ENCODE data around the gene TFPI. TPM values are rescaled to one million over a fixed set of nuclear protein-coding genes. Genes with fewer than 3 reads are reported as not detected.

Gene TFPI
- total RNA-seq, 4 donors from 2014 or later = 42.6 to 141 (median 66.1) TPM

GRCh38 chr2:187469538-187469937 lies 84.7 kb downstream of the TFPI start:
- ATAC-seq = no peak
- Histone ChIP-seq H3K27ac (no peak overlapping the region), H3K27me3 (no peaks in the 10 kb centered on the region), H3K4me3 (no peak overlapping the region), H3K9me3 (no peaks in the 10 kb centered on the region), H3K4me1 (no peaks in the 10 kb centered on the region), H3K36me3 (no peaks in the 10 kb centered on the region)
- TF ChIP-seq POLR2A (IDR thresholded peaks at IDR 0.05) = no peak
- TF ChIP-seq EP300 (IDR thresholded peaks at IDR 0.05) = no peak
- TF ChIP-seq, protein P1, sequence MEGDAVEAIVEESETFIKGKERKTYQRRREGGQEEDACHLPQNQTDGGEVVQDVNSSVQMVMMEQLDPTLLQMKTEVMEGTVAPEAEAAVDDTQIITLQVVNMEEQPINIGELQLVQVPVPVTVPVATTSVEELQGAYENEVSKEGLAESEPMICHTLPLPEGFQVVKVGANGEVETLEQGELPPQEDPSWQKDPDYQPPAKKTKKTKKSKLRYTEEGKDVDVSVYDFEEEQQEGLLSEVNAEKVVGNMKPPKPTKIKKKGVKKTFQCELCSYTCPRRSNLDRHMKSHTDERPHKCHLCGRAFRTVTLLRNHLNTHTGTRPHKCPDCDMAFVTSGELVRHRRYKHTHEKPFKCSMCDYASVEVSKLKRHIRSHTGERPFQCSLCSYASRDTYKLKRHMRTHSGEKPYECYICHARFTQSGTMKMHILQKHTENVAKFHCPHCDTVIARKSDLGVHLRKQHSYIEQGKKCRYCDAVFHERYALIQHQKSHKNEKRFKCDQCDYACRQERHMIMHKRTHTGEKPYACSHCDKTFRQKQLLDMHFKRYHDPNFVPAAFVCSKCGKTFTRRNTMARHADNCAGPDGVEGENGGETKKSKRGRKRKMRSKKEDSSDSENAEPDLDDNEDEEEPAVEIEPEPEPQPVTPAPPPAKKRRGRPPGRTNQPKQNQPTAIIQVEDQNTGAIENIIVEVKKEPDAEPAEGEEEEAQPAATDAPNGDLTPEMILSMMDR (IDR thresholded peaks at IDR 0.05) = no peak
- TF ChIP-seq POLR2AphosphoS5 (IDR thresholded peaks at IDR 0.05) = no peak

DNA sequence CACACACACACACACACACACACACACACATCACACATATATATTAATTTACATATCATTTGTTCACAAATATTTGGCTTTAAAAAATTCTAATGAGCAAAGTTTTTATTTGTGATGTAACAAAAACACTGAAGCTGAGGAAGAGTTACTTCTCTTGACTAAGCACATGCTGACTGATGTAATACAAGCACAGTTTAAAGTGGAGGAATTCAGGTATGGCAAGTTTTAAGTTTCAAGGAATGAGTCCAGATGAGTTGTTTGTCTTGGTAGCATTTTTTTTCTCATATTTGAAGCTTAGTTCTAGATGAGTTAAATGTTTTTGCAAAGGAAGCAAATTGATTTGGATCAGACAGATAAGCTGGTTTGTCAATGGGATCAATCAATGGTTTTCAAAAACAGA lies 86.0 kb downstream of the TFPI start:
- Histone ChIP-seq H3K27ac (no peak overlapping the region), H3K4me1 (no peaks in the 10 kb centered on the region), H3K9me3 (no peaks in the 10 kb centered on the region), H3K36me3 (no peaks in the 10 kb centered on the region), H3K4me3 (no peak overlapping the region), H3K27me3 (no peaks in the 10 kb centered on the region)
- no peak for ATAC-seq
- TF ChIP-seq POLR2AphosphoS5 (IDR thresholded peaks at IDR 0.05) (no peak), EP300 (IDR thresholded peaks at IDR 0.05) (no peak), POLR2A (IDR thresholded peaks at IDR 0.05) (no peak)
- TF ChIP-seq, protein P1 (IDR thresholded peaks at IDR 0.05) = no peak

GRCh38 chr2:187466129-187466792 lies 88.0 kb downstream of the TFPI start:
- 59 to 93% methylated on average over 2 of the region's 2 CpGs for WGBS, 2 donors (ENCODE audit: low coverage in 1 of 2)

DNA sequence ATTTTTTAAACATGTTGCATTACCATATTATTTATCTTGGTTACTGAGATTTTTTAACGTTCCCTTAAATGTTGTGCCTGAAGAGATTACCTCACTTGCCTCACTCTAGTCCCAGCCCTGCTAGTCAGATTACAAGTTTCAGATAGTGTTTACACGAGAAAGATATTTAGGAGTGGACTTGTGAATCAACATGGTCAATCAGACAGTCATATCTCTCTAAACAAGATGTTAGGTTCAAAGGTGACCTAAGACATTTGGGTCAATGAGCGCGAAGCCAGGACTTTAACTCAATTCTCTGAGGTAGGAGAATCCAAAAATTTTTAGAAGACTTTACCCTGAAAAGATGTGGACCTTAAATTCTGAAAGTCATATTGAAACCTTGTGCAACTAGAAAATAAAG lies 91.4 kb downstream of the TFPI start:
- Histone ChIP-seq H3K27me3 (no peaks in the 10 kb centered on the region), H3K4me3 (no peak overlapping the region), H3K27ac (no peak overlapping the region), H3K9me3 (no peaks in the 10 kb centered on the region), H3K36me3 (no peaks in the 10 kb centered on the region), H3K4me1 (no peaks in the 10 kb centered on the region)
- TF ChIP-seq, protein P1 (IDR thresholded peaks at IDR 0.05) = no peak
- TF ChIP-seq POLR2AphosphoS5 (IDR thresholded peaks at IDR 0.05) (no peak), EP300 (IDR thresholded peaks at IDR 0.05) (no peak), POLR2A (IDR thresholded peaks at IDR 0.05) (no peak)
- 20 to 28% methylated on average over 2 to 4 of the region's 4 CpGs for WGBS, 2 donors (ENCODE audit: low coverage in 1 of 2)
- ATAC-seq = no peak

More at GRCh38 chr2:187466129-187466792, 88.0 kb downstream of the TFPI start:
- TF ChIP-seq EP300 (IDR thresholded peaks at IDR 0.05) (no peak), POLR2AphosphoS5 (IDR thresholded peaks at IDR 0.05) (no peak), POLR2A (IDR thresholded peaks at IDR 0.05) (no peak)
- TF ChIP-seq, protein P1 (IDR thresholded peaks at IDR 0.05) = no peak
- H3K4me3 ChIP-seq = no peak overlapping the region
- no peaks in the 10 kb centered on the region for H3K4me1 ChIP-seq
- no peak overlapping the region for H3K27ac ChIP-seq
- H3K9me3 ChIP-seq = no peaks in the 10 kb centered on the region
- no peak for ATAC-seq
- no peaks in the 10 kb centered on the region for H3K27me3 ChIP-seq
- no peaks in the 10 kb centered on the region for H3K36me3 ChIP-seq
